UCSD-AML1 (cell line): ENCODE data around the gene SCAPER.
"Not testable (repeated sequence)": the region's sequence is repeated elsewhere in the genome, so short reads cannot be mapped to it uniquely, and the experiment has no call there.

ENCODE experiments used
- DNase-seq: peaks from one replicate; lab custom pipeline; 2025; ENCODE audit not compliant: unreplicated experiment; lab: John Stamatoyannopoulos, UW

SCAPER gene

GRCh38 chr15:76577879-76578512 lies 327.1 kb downstream of the SCAPER start:
- DNase-seq, result no peak

- no peak for DNase-seq
These were observed 328.4 kb downstream of the SCAPER start for GRCh38 chr15:76576523-76577279.

GRCh38 chr15:76575679-76576078 lies 329.5 kb downstream of the SCAPER start:
- no peak for DNase-seq

GRCh38 chr15:76575274-76575673 lies 329.9 kb downstream of the SCAPER start:
- no peak for DNase-seq

GRCh38 chr15:76572983-76573314 lies 332.2 kb downstream of the SCAPER start:
- no peak for DNase-seq

- DNase-seq, result no peak
These were observed 338.9 kb downstream of the SCAPER start for GRCh38 chr15:76566276-76566675.

- DNase-seq, result no peak
These were observed 339.8 kb downstream of the SCAPER start for GRCh38 chr15:76565366-76565765.

- no peak for DNase-seq
These were observed 349.9 kb downstream of the SCAPER start for GRCh38 chr15:76555247-76555646.

GRCh38 chr15:76553564-76553963 lies 351.6 kb downstream of the SCAPER start:
- DNase-seq, result no peak

GRCh38 chr15:76553102-76553501 lies 352.0 kb downstream of the SCAPER start:
- no peak for DNase-seq

GRCh38 chr15:76546805-76547204 lies 358.3 kb downstream of the SCAPER start:
- no peak for DNase-seq

GRCh38 chr15:76533995-76534394 lies 371.1 kb downstream of the SCAPER start:
- DNase-seq, result no peak

GRCh38 chr15:76533060-76533820 lies 371.9 kb downstream of the SCAPER start:
- no peak for DNase-seq

- no peak for DNase-seq
These were observed 375.2 kb downstream of the SCAPER start for GRCh38 chr15:76529911-76530310.

GRCh38 chr15:76526111-76526510 lies 379.0 kb downstream of the SCAPER start:
- DNase-seq, result no peak

- DNase-seq, result peak; percentile 14
These were observed 387.2 kb downstream of the SCAPER start for GRCh38 chr15:76517910-76518309.

- DNase-seq, result no peak
These were observed 390.9 kb downstream of the SCAPER start for GRCh38 chr15:76514282-76514681.

- DNase-seq, result no peak
These were observed 392.2 kb downstream of the SCAPER start for GRCh38 chr15:76512971-76513370.

- DNase-seq, result not testable (repeated sequence)
These were observed 394.5 kb downstream of the SCAPER start for GRCh38 chr15:76510663-76511062.

GRCh38 chr15:76503804-76504203 lies 401.3 kb downstream of the SCAPER start:
- DNase-seq, result no peak

GRCh38 chr15:76503121-76503520 lies 402.0 kb downstream of the SCAPER start:
- no peak for DNase-seq

- no peak for DNase-seq
These were observed 402.5 kb downstream of the SCAPER start for GRCh38 chr15:76502678-76503077.
